AG04450 (cell line): Measurements from ENCODE around the gene ATP2B1. TPM values are rescaled to one million over a fixed set of nuclear protein-coding genes. Genes with fewer than 3 reads are reported as not detected.
A peak's percentile ranks its signal among the peaks of the same experiment; 100 is the strongest.

Experiments
- CTCF ChIA-PET: fragments of 300-600, 350-600 bp; formaldehyde crosslinking; extraction: SDS; loops from one replicate; lab custom pipeline; 2022; ENCODE audit warnings: antibody characterized with exemption, inconsistent platforms; lab: Charles Lee
- POLR2A ChIA-PET: fragments of 350-600 bp; formaldehyde crosslinking; extraction: SDS; loops from one replicate; lab custom pipeline; 2021; ENCODE audit warnings: antibody characterized with exemption, inconsistent platforms; lab: Yijun Ruan, JAX
- DNase-seq: peaks from one replicate; pipeline ENCODE4 v3.0.0-alpha.2; 2011; ENCODE audit warnings: low read depth, low spot score
- H3K27ac ChIP-seq: one replicate; pipeline ENCODE4 v1.5.1; 2012; ENCODE audit warnings: low read depth, low read length, control low read depth
- H3K27me3 ChIP-seq: one replicate; pipeline ENCODE4 v1.6.0; 2012; ENCODE audit warnings: low read length; ENCODE audit not compliant: control insufficient read depth, insufficient read depth
- H3K4me3 ChIP-seq: 2 replicates; pipeline ENCODE4 v1.5.1; 2011; ENCODE audit warnings: mild to moderate bottlenecking, low read depth, low read length, control low read depth
- H3K9me3 ChIP-seq: 2 replicates; pipeline ENCODE4 v1.5.1; 2012; ENCODE audit warnings: low read length; ENCODE audit not compliant: control insufficient read depth, insufficient read depth
- CTCF ChIP-seq: IDR thresholded peaks from 2 replicates; pipeline ENCODE4 v1.5.1; 2011; ENCODE audit warnings: low read depth, low read length, control low read depth, inconsistent platforms
- polyA plus RNA-seq: library from polyadenylated mRNA; depleted of rRNA; stranded (reverse); fragments of >200 nt; gene quantifications from 2 replicates; pipeline ENCODE4 v1.2.3, GENCODE V29; 2011

Gene ATP2B1
- polyA plus RNA-seq, 1 experiment = 42.7 TPM

- Histone ChIP-seq H3K4me3 (no peak overlapping the region), H3K27ac (no peak overlapping the region), H3K9me3 (no peaks in the 10 kb centered on the region), H3K27me3 (no peaks in the 10 kb centered on the region)
- ChIA-PET CTCF (no interaction called here), POLR2A (no interaction called here)
- TF ChIP-seq CTCF = no peak
- no peak for DNase-seq
These were observed 118.9 kb downstream of the ATP2B1 start for GRCh38 chr12:89589753-89590152.

DNA sequence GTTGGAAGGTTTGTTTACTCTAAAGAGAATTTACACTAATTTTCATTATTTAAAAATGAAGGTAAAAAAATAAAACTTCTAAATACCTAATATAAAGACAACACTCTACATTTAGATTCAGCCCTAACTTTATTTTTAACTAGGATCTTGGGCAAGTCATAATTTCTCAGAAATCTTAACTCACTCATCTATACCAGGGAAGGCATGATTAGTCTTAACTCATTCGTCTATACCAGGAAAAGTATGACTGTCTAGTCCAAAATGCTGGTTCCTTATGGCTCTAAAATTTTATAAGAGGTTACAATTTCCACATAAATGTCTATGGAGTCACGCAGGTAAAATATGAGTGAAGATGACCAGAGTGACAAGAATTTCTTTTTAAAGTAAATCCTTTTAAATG is 130.1 kb downstream of the ATP2B1 start:
- no peak for TF ChIP-seq CTCF
- H3K4me3 ChIP-seq = no peak overlapping the region
- no peak for DNase-seq
- H3K27me3 ChIP-seq = no peaks in the 10 kb centered on the region
- no peaks in the 10 kb centered on the region for H3K9me3 ChIP-seq
- no peak overlapping the region for H3K27ac ChIP-seq
- ChIA-PET CTCF (interaction anchor here (0.6 kb wide), 1 partner anchor 35 kb away, joined by 3 read pairs; no protein-coding TSS in a partner anchor), POLR2A (no interaction called here)

DNA sequence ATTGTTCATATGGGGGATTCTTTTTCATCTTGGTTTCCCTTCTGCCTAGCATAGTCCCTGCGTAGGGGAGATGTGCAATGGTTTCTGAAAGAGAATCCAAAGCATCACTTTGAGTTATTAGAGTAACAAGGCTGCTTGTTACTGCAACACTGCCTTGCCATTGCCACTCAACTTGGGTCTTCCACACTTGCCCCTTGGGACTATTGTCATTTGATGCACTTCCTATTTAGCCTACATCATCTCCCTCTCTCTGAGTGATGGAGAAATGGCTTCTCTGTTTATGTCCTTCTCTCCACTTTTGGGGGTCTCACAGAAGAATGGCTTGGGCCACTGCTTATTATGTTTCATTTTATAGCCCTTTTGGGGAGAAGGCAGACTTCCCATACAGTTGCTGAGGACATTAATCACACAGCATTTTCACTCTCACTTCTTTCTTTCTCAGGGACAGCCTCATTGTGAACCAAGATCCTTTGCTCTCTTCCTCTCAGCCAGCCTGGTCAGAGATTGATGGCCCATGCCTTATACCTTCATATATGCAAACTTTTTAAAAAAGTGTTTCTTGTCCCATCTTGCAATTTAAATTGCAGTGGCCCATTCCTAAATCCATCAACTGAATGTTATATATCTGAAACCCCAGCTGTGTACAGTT is 131.9 kb downstream of the ATP2B1 start:
- ChIA-PET POLR2A (no interaction called here), CTCF (interaction anchor here (1.3 kb wide), 1 partner anchor 34 kb away, joined by 3 read pairs; no protein-coding TSS in a partner anchor)
- Histone ChIP-seq H3K4me3 (no peak overlapping the region), H3K27ac (no peak overlapping the region), H3K9me3 (no peaks in the 10 kb centered on the region), H3K27me3 (no peaks in the 10 kb centered on the region)
- no peak for TF ChIP-seq CTCF
- DNase-seq = no peak

GRCh38 chr12:89575374-89575773 is 133.3 kb downstream of the ATP2B1 start:
- no peak overlapping the region for H3K4me3 ChIP-seq
- TF ChIP-seq CTCF = no peak
- no peaks in the 10 kb centered on the region for H3K9me3 ChIP-seq
- no peak for DNase-seq
- CTCF ChIA-PET = interaction anchor here (0.6 to 1.3 kb wide), 2 partner anchors 32 to 997 kb away, joined by 3 read pairs; no protein-coding TSS in a partner anchor
- no peaks in the 10 kb centered on the region for H3K27me3 ChIP-seq
- no peak overlapping the region for H3K27ac ChIP-seq
- POLR2A ChIA-PET = no interaction called here

- no peaks in the 10 kb centered on the region for H3K9me3 ChIP-seq
- H3K4me3 ChIP-seq = no peak overlapping the region
- peak; percentile 63 for DNase-seq
- CTCF ChIA-PET = no interaction called here
- TF ChIP-seq CTCF = no peak
- H3K27me3 ChIP-seq = no peaks in the 10 kb centered on the region
- H3K27ac ChIP-seq = peak overlapping the region; percentile 62
- POLR2A ChIA-PET = no interaction called here
These were observed 133.9 kb downstream of the ATP2B1 start for GRCh38 chr12:89574736-89575208.
